GM19452 (cell line): ENCODE measurements around the gene ARHGEF17.

ENCODE experiments used
- ATAC-seq: cut with Tn5 transposase; IDR thresholded peaks from one replicate; pipeline ENCODE4 v1.9.1; 2021; ENCODE audit not compliant: unreplicated experiment

ARHGEF17 gene

GRCh38 chr11:73401924-73402833 is 94.1 kb downstream of the ARHGEF17 start:
- no peak for ATAC-seq

- no peak for ATAC-seq
Measured at GRCh38 chr11:73402834-73403185, 94.7 kb downstream of the ARHGEF17 start.

- ATAC-seq, result no peak
Measured at GRCh38 chr11:73403541-73403940, 95.5 kb downstream of the ARHGEF17 start.

- no peak for ATAC-seq
Measured at GRCh38 chr11:73404048-73404447, 96.0 kb downstream of the ARHGEF17 start.

GRCh38 chr11:73404506-73405145 is 96.5 kb downstream of the ARHGEF17 start:
- ATAC-seq, result no peak

GRCh38 chr11:73405146-73405510 is 97.1 kb downstream of the ARHGEF17 start:
- ATAC-seq, result no peak

- no peak for ATAC-seq
Measured at GRCh38 chr11:73406131-73406530, 98.1 kb downstream of the ARHGEF17 start.

GRCh38 chr11:73406619-73407018 is 98.5 kb downstream of the ARHGEF17 start:
- ATAC-seq, result no peak

GRCh38 chr11:73409431-73409830 is 101.4 kb downstream of the ARHGEF17 start:
- no peak for ATAC-seq

GRCh38 chr11:73410627-73411026 is 102.6 kb downstream of the ARHGEF17 start:
- ATAC-seq, result no peak

GRCh38 chr11:73411031-73411430 is 103.0 kb downstream of the ARHGEF17 start:
- no peak for ATAC-seq

- ATAC-seq, result no peak
Measured at GRCh38 chr11:73412308-73412707, 104.2 kb downstream of the ARHGEF17 start.

GRCh38 chr11:73413256-73413655 is 105.2 kb downstream of the ARHGEF17 start:
- no peak for ATAC-seq

- ATAC-seq, result no peak
Measured at GRCh38 chr11:73414977-73415651, 107.0 kb downstream of the ARHGEF17 start.

GRCh38 chr11:73415854-73416615 is 108.0 kb downstream of the ARHGEF17 start:
- no peak for ATAC-seq

- ATAC-seq, result no peak
Measured at GRCh38 chr11:73416786-73417185, 108.7 kb downstream of the ARHGEF17 start.
